Cerebellar nuclear complex (tissue), 1 donor: ENCODE data around the gene ARHGAP18.
"Not testable (repeated sequence)": the region's sequence is repeated elsewhere in the genome, so short reads cannot be mapped to it uniquely, and the experiment has no call there.

Experiments used
- DNase-seq, 2 experiments: peaks; one replicate each; lab custom pipeline; 2025; lab: John Stamatoyannopoulos, UW

Gene ARHGAP18

DNA sequence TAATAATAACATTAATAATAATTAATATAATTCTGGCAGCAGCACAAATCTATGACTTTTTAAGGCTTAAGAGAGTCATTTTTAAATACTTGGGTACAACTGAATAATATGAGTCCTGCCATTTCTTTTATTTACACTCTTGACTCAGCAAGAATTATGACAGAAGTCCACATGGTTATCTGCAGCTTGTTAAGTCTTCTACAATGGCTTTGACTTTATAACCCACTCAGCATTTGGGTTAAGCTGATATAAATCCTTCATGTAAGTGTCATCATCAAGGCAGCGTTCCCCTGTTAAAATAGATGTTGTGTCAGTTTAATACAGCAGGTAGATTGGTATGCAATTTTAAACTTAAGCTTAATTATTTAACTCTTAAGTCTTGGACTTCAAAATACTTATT, 131.7 kb downstream of the ARHGAP18 start:
- DNase-seq: no peak

DNA sequence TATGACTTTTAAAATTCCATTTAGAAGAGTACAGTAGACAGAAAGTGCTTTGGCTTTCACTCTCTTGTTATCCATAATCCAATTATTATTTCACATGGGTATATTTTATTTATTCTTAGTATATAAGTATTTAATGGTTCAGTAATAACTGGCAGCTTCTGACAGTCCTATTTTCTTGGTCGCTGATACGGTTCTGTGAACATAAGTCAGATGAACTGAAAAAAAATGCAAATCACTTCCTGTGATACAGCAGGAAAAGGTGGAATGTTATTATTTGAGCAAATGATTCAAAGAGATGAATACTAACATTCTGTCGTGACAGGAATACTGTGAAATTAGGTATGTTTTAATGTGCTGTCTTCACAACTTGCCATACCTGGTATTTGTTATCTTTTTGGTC, 132.3 kb downstream of the ARHGAP18 start:
- no peak for DNase-seq

DNA sequence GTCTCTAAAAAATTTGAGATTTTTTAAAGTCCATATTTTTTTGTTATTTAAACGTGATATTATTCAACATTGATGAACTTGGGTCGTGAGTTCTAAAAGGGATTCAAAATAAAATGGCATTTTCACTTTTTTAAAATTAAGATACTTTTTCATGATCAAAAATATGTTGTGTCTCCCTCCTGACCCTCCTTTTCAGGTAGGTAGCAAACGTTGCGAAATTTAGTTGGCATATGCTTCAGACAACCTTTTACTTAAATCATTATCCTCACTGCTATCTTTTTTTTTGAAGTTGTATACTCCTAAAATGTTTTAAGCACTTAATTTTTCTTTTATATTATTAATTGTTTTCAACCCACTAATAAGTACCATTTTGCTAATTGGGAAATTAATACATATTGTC, 133.5 kb downstream of the ARHGAP18 start:
- no peak for DNase-seq

DNA sequence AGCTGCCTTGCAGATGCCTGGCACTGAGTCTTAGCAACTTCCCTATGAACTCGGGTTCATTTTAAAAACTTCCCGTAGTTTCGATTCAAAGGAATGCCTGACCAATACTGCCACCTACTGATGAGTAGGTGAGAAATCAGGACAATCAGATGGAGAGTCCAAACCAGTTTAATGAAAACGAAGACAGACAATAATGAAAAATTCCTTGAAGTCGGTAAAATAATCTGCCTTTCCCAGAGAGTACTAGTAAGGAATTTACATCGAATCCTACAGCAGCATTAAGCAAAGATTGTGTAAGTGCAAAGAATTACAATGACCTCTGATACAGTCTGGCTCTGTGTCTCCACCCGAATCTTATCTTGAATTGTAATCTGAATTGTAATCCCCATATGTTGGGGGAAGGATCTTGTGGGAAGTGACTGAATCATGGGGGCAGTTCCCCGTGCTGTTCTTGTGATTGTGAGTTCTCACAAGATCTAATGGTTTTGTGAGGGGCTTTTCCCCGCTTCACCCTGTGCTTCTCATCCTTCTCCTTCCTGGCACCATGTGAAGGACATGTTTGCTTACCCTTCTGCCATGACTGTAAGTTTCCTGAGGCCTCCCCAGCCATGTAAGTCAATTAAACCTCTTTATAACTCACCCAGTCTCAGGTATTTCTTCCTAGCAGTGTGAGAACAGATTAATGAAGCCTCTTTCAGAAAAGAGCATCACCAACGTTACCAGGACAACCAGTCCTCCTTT, 134.4 kb downstream of the ARHGAP18 start:
- no peak for DNase-seq

DNA sequence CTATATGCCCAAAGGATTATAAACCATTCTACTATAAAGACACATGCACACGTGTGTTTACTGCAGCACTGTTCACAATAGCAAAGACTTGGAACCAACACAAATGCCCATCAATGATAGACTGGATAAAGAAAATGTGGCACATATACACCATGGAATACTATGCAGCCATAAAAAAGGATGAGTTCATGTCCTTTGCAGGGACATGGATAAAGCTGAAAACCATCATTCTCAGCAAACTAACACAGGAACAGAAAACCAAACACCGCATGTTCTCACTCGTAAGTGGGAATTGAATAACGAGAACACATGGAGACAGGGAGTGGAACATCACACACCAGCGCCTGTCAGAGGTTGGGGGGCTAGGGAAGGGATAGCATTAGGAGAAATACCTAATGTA, 135.4 kb downstream of the ARHGAP18 start:
- not testable (repeated sequence) for DNase-seq

DNA sequence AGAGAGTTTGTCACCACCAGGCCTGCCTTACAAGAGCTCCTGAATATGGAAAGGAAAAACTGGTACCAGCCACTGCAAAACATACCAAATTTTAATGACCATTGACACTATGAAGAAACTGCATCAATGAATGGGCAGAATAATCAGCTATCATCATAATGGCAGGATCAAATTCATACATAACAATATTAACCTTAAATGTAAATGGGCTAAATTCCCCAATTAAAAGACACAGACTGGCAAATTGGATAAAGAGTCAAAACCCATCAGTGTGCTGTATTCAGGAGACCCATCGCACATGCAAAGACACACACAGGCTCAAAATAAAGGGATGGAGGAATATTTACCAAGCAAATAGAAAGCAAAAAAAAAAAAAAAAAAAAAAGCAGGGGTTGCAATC, 139.0 kb downstream of the ARHGAP18 start:
- DNase-seq: not testable (repeated sequence)

DNA sequence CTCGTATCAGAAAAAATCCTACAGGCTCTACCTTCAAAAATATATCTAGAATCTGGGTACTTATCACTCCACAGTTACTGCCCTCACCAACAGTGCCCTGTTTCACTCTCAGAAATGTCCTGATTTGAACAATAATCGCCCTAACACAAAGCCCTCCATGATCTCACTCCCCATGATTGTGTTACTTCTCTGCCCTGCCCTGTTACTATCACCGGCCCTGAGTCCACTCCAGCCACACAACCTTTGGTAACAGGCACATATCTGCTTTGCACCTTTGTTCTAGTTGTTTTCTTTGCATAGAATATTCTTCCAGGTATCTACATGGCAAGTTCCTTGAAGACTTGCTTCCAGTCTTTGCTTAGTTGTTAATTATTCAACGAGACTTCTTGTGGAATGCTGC, 142.0 kb downstream of the ARHGAP18 start:
- DNase-seq: no peak

DNA sequence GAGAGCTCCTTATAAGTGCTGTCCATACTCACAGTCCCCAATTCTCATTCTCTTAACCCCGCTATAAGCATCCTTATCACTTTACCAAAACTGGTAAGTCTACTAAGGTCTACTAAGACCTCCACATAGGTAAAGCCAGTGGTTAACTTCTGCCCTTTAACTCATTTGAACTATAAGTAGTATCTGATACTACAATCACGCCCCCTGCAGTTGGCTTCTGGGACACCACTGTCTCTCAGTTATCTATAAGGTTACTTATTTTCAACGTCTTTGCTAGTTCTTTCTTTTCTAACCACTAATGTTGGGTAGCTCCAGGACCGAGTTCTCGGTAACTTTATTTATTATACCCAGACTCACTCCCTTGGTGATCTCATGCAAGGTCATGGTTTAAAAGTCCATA, 142.6 kb downstream of the ARHGAP18 start:
- DNase-seq: no peak

DNA sequence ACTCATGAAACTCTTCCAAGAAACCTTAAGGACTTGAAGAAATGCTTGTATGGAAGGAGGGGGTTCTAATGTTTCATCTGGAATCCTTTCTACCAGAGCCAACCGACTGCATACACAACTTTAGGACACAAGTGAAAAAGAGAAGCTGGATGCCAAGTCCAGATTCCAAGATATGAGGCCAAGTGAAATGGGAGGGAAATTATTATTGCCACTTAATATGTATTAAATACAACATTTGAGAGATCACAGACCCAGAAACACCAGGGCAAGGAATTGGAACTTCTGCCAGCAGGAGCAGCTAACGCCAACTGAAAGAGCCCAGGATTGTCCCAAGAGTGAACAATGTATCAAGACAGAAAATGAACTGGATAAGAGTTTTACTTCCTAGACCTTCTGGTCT, 144.2 kb downstream of the ARHGAP18 start:
- no peak for DNase-seq

DNA sequence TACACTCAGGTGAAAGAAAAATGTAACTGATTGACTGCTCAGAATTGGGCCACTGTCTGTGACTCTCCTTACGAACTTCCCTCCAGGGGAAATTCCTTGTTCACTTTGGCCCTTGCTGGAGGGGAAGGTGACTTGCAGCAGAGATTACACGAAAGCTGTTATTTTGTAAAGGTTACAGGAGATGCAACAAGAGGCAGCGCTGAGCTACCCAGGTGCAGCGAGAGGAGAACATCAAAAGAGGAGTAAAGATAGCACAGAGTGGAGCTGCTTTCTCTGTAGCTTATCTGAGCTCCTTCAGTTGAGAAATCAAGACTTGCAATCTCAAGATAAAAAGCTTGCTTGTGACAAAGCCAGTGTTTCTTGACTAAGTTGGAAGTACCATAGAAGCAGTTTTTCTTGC, 144.6 kb downstream of the ARHGAP18 start:
- DNase-seq: no peak

DNA sequence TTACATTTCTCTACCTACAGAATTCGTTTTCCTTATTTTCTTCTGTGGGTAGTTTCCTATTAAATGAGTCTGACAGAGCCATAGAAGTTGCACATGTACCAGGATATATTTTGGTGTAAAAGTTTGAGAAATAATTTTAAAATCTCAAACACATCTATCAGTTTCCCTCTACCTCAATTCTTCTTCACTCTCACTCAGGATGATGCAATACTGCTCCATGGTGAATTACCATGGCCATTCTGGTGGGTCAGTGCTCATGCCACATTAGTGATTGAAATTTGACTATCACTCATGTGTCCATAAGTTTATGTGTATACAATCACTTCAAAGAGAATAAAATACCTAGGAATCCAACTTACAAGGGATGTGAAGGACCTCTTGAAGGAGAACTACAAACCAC, 151.7 kb downstream of the ARHGAP18 start:
- DNase-seq: no peak

DNA sequence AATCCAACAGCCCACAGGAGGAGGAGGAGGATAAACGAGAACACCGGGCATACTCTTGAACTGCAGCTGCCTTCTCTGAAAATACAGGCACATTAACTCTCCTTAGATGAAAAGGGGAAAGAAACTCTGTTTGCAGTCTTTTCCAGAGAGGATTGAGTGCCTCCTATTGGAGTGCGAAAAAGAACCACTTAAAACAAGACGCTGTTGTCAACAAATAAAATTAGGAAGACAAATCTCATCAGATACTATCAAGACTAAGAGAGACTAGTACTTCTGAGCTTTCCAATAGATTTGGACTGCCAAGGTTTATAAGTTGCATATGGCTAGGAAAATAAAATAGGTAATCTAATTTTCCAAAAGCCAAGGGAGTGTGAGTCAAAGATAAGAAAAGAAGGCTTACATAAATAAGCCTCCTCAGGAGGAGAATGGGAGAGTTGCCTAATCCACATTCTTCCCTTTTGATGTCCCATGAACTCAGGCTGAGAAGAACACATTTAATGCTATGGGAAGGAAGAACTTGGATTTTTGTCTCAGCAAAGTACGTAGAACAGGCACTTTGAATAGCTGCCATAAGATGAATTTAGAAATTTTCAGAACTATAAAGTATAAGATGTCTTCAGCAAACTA, 154.7 kb downstream of the ARHGAP18 start:
- no peak for DNase-seq

DNA sequence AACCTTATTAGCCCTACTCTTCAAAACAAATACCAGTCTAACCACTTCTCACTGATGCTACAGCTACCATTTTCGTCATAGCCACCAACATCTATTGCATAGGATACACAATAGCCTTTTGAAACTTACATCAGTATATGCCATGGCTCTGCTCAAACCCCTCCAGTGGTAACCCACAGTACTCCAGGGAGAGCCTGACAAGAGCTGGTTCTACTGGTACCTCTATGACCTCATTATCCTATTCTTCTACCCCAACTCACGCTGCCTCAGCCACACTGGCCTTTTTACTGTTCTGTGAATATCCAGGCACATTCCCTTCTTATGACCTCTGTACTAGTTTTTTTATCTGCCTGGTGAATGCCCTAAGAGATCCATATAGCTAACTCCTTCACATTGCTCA, 157.6 kb downstream of the ARHGAP18 start:
- DNase-seq: no peak

DNA sequence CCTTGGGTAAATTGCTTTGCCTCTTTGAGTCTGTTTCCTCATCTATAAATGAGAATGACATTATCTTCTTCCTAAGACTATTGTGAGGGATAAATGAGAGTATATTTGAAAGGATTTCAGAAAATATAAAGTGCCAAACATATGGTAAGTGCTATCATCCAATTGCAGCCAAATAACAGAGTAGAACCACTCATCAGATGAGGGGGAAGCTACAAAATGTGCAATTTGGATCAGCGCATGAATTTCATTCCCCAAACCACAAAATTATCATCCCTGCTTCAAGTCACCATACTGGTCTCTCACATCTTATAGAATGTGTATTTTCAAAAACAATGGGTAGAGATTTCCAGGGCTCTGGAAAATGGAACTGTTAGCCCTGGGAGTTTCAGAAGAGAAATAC, 158.5 kb downstream of the ARHGAP18 start:
- DNase-seq: no peak

DNA sequence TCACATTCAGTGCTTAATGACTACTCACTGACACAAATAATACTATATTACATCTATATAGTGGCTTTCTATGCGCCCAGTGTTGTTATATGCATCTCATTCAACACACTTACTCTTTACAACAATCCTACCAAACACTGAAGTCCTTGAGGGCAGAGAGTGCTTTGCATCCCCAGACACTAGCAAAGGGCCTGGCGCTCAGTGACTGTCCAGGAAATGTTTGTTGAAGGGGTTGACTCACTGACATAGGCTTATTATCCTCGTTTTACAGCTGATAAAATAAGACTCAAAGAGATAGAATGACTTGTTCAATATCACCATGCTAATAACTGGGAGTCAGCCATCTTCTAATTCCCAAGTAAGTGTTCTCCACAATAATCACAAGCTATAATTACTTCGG, 163.3 kb downstream of the ARHGAP18 start:
- DNase-seq: no peak

DNA sequence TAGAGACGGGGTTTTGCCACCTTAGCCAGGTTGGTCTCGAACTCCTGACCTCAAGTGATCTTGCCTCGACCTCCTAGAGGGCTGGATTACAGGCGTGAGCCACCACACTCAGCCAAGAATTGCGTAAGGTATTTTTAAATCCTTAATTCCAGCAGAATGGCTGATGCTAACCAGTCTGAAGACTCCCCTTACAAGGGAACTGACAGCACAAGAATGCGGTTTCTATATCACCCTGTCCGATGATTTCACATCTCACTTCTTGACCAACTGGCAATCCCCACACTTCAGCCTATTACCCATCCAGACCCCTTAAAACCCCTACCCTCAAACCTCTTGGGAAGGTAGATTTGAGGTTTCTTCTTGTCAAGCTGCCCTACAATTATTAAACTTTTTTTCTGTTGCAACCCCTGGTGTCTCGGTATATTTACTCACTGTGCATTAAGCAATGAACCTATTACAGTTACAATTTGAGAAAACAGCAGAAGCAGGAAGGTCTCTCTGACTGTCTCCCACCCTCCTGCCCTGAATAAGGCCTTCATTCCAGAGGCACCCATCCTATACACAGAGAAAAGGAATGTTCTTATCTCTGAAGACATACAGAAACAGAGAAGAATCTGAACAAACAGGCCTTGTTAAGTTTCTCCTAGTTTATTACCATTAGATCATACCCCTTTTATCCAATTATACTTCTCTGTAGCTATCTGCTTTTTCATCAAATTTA, 164.9 kb downstream of the ARHGAP18 start:
- DNase-seq: no peak

DNA sequence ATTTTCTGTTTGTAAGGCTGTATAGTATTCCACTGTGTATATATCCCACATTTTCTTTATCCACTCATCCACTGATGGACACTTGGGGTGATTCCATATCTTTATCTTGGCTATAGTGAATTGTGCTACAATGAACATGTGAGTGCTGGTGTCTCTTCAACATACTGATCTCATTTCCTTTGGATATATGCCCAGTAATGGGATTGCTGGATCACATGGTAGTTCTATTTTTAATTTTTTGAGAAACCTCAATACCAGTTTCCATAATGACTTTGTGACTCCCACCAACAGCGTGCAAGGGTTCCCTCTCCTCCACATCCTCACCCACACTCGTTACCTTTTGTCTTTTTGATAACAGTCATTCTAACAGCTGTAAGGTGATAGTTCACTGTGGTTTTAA, 166.0 kb downstream of the ARHGAP18 start:
- DNase-seq: no peak

DNA sequence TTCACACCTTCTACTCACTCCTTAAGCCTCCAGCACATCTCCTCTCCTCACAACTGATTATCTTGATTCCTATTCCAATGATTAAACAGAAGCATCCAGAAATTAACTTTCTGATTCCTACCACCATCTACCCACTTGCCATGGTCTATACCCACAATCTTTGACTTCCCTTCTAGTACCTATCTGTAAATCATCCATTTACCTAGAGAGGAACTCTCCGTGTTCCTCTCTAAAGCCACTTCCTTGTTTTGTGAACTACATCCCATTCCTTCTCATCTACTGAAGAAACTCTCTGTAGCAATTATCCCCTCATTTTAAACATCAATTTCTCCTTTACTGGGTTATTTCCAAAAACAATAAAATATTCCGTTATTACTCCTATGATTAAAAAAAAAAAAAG, 167.3 kb downstream of the ARHGAP18 start:
- DNase-seq: no peak

DNA sequence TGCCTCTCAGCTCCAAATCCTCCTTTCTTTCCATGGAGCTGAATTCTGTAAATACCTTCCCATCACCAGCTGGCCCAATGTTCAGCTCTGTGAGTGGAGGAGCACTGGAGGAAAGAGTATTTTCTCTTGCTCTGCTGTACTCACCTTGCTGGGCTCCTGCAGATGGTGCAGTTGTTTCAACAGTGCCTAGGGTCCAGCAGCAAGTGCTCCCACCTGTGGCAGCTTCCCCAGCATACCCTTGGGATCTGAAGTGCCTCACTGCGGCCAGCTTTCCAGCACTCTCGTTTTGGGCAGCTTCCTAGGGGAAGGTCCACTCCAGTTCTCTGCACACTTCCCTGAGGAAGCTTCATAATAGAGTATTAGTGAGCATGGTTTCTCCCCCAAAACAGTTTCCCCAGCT, 170.9 kb downstream of the ARHGAP18 start:
- no peak for DNase-seq

DNA sequence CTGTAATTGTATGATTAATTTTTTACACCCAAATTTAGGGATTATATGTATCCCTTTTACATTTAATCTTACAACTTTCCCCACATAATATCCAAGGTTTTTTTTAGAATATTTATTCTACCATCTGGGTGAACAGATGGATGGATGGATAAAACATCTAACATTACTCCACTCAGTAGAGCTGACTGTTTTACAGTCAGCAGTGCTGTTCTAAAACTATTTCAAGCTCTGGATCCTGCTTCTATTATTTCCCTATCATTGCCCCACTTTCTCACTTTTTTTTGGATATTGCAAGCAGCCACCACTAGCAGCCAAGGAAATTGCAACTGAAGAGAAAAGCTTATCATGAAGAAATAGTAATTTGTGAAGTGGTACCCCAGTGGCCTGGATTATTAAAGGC, 173.7 kb downstream of the ARHGAP18 start:
- DNase-seq: no peak

DNA sequence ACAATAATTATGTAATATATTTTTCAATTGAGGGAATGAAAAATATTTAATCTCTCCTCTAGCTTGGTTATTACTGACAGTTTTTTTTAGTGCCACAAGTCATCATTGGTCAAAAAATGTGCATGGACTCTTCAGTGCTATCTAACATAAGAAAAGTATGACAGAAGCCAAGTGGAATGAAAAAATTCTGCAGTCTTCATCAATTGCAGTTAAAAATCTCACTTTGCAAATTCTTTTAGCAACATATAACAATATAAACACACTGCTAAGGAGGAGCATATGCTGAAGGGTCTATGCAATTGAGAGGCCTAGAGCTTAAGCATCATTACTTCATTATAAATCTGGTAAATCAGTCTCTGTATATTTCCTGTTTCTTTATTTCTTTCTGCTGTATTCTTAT, 175.1 kb downstream of the ARHGAP18 start:
- no peak for DNase-seq
